Stimulated activated CD8-positive, alpha-beta memory T cell treated with anti-CD3 and anti-CD28 coated beads, Interleukin-4, amount 100 ng/mL, for 4 hours (primary cell): ENCODE measurements around the gene GTF2E1.
A peak's percentile ranks its signal among the peaks of the same experiment; 100 is the strongest.
"Not testable (repeated sequence)": the region's sequence is repeated elsewhere in the genome, so short reads cannot be mapped to it uniquely, and the experiment has no call there.

Experiments
- DNase-seq, 2 donors: peaks; one replicate each; pipeline ENCODE4 v3.0.0-alpha.2; 2020; ENCODE audit warnings: low read depth in 2 of 2, low spot score in 1 of 2

Gene GTF2E1

GRCh38 chr3:120742198-120742848 is at the start of gene GTF2E1, which contains the start of gene RABL3:
Gene GTF2E1 (plus strand): TSS chr3:120742744. CDS start chr3:120750553, 7,809 bp downstream.
Gene RABL3 (minus strand): TSS chr3:120742516. CDS start chr3:120742507, 9 bp downstream.
- DNase-seq = peak; percentile 94 to 97

GRCh38 chr3:120693439-120694171 is 48.9 kb upstream of the GTF2E1 start:
- no peak for DNase-seq

- DNase-seq = no peak
These were observed 43.2 kb upstream of the GTF2E1 start for GRCh38 chr3:120699333-120699732.

- DNase-seq = no peak
These were observed 36.5 kb upstream of the GTF2E1 start for GRCh38 chr3:120705884-120706582.

GRCh38 chr3:120706950-120707349 is 35.6 kb upstream of the GTF2E1 start:
- no peak for DNase-seq

- DNase-seq = no peak
These were observed 34.1 kb upstream of the GTF2E1 start for GRCh38 chr3:120708408-120708807.

GRCh38 chr3:120710369-120710768 is 32.2 kb upstream of the GTF2E1 start:
- no peak for DNase-seq

GRCh38 chr3:120713262-120713661 is 29.3 kb upstream of the GTF2E1 start:
- DNase-seq = no peak

GRCh38 chr3:120719167-120719834 is 23.2 kb upstream of the GTF2E1 start:
- peak; percentile 15 to 54 for DNase-seq

GRCh38 chr3:120726791-120727190 is 15.8 kb upstream of the GTF2E1 start:
- DNase-seq = no peak

GRCh38 chr3:120730576-120731542 is 11.7 kb upstream of the GTF2E1 start:
- DNase-seq = no peak

GRCh38 chr3:120738006-120738405 is 4.5 kb upstream of the GTF2E1 start:
- not testable (repeated sequence) for DNase-seq

GRCh38 chr3:120741320-120741719 is 1.2 kb upstream of the GTF2E1 start:
- DNase-seq = no peak

GRCh38 chr3:120741837-120742197 is 727 bp upstream of the GTF2E1 start:
- DNase-seq = no peak

GRCh38 chr3:120742849-120743365 is 363 bp downstream of the GTF2E1 start:
- no peak for DNase-seq

GRCh38 chr3:120743556-120744195 is 1.1 kb downstream of the GTF2E1 start:
- no peak for DNase-seq

GRCh38 chr3:120745466-120745865 is 2.9 kb downstream of the GTF2E1 start:
- DNase-seq = no peak

- DNase-seq = no peak
These were observed 7.3 kb downstream of the GTF2E1 start for GRCh38 chr3:120749843-120750242.

- no peak for DNase-seq
These were observed 9.7 kb downstream of the GTF2E1 start for GRCh38 chr3:120752230-120752629.

- DNase-seq = no peak
These were observed 10.3 kb downstream of the GTF2E1 start for GRCh38 chr3:120752865-120753264.
